ENCODE measurements around the gene DAP.

DNA sequence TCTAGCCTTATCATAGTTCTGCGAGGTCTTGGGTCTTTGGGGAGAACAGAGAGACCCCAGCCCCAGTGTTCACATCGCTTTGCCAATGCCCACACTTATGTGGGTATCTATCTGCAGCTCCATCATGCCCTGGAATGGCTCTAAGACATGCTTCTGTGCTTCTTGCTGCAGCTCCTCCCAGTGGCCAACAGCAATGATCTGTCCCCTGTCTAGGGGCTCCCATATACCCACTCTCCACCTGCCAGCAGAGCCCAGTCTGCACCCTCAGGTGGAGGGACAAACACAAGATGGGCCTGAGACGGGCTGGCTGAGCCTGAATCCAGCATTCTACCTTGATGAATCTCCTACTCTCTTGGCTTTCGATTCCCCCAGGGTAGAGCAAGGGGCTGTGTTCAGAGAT lies 14.6 kb upstream of the DAP start:
- TF ChIP-seq, protein P1, sequence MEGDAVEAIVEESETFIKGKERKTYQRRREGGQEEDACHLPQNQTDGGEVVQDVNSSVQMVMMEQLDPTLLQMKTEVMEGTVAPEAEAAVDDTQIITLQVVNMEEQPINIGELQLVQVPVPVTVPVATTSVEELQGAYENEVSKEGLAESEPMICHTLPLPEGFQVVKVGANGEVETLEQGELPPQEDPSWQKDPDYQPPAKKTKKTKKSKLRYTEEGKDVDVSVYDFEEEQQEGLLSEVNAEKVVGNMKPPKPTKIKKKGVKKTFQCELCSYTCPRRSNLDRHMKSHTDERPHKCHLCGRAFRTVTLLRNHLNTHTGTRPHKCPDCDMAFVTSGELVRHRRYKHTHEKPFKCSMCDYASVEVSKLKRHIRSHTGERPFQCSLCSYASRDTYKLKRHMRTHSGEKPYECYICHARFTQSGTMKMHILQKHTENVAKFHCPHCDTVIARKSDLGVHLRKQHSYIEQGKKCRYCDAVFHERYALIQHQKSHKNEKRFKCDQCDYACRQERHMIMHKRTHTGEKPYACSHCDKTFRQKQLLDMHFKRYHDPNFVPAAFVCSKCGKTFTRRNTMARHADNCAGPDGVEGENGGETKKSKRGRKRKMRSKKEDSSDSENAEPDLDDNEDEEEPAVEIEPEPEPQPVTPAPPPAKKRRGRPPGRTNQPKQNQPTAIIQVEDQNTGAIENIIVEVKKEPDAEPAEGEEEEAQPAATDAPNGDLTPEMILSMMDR (IDR thresholded peaks at IDR 0.05) = no peak
- TF ChIP-seq POLR2A (IDR thresholded peaks at IDR 0.05) = no peak
